Neuron (in vitro differentiated cells): ENCODE measurements around the gene SPX.

Source experiments
- H2AFZ ChIP-seq: one replicate; pipeline ENCODE4 v1.6.1; 2013; ENCODE audit warnings: low read depth, mild to moderate bottlenecking, inconsistent platforms, low read length, moderate library complexity
- H3K27me3 ChIP-seq: one replicate; pipeline ENCODE4 v1.6.1; 2013; ENCODE audit warnings: low read length; ENCODE audit not compliant: insufficient read depth
- H3K36me3 ChIP-seq: one replicate; pipeline ENCODE4 v1.6.1; 2013; ENCODE audit warnings: low read length; ENCODE audit not compliant: insufficient read depth
- H3K4me1 ChIP-seq: one replicate; pipeline ENCODE4 v1.6.1; 2013; ENCODE audit warnings: low read length; ENCODE audit not compliant: insufficient read depth
- H3K4me3 ChIP-seq: 2 replicates; pipeline ENCODE4 v1.5.1; 2013; ENCODE audit warnings: mild to moderate bottlenecking, low read length, moderate library complexity
- H3K9me3 ChIP-seq: one replicate; pipeline ENCODE4 v1.6.1; 2013; ENCODE audit warnings: low read length

The SPX gene

GRCh38 chr12:21526053-21526452 lies at the start of gene SPX:
SPX (plus strand) TSS chr12:21526296; CDS start chr12:21526473, 177 bp downstream.
- Histone ChIP-seq H3K4me1 (peaks cover 14% of the 10 kb centered on the region), H2AFZ (peak within 1 kb of the TSS; percentile 100), H3K4me3 (peak within 1 kb of the TSS; percentile 73), H3K36me3 (no peaks in the 10 kb centered on the region), H3K27me3 (peaks cover 8% of the 10 kb centered on the region), H3K9me3 (no peaks in the 10 kb centered on the region)

GRCh38 chr12:21476949-21477348 lies 49.1 kb upstream of the SPX start:
- no peaks in the 10 kb centered on the region for H3K27me3 ChIP-seq
- H3K4me1 ChIP-seq, result no peaks in the 10 kb centered on the region
- H3K9me3 ChIP-seq, result no peaks in the 10 kb centered on the region
- H3K36me3 ChIP-seq, result peaks cover 76% of the 10 kb centered on the region
- no peak overlapping the region for H3K4me3 ChIP-seq
- H2AFZ ChIP-seq, result no peak overlapping the region

GRCh38 chr12:21478756-21479455 lies 47.2 kb upstream of the SPX start:
- H3K36me3 ChIP-seq, result peaks cover 74% of the 10 kb centered on the region
- H2AFZ ChIP-seq, result no peak overlapping the region
- H3K4me1 ChIP-seq, result no peaks in the 10 kb centered on the region
- H3K9me3 ChIP-seq, result no peaks in the 10 kb centered on the region
- no peaks in the 10 kb centered on the region for H3K27me3 ChIP-seq
- H3K4me3 ChIP-seq, result no peak overlapping the region

- H3K36me3 ChIP-seq, result peaks cover 60% of the 10 kb centered on the region
- H3K9me3 ChIP-seq, result no peaks in the 10 kb centered on the region
- no peak overlapping the region for H2AFZ ChIP-seq
- H3K4me3 ChIP-seq, result no peak overlapping the region
- no peaks in the 10 kb centered on the region for H3K4me1 ChIP-seq
- H3K27me3 ChIP-seq, result no peaks in the 10 kb centered on the region
These were observed 42.6 kb upstream of the SPX start for GRCh38 chr12:21483531-21483930.

GRCh38 chr12:21485998-21486397 lies 40.1 kb upstream of the SPX start:
- H2AFZ ChIP-seq, result no peak overlapping the region
- H3K4me1 ChIP-seq, result no peaks in the 10 kb centered on the region
- no peaks in the 10 kb centered on the region for H3K27me3 ChIP-seq
- no peak overlapping the region for H3K4me3 ChIP-seq
- H3K36me3 ChIP-seq, result peaks cover 54% of the 10 kb centered on the region
- no peaks in the 10 kb centered on the region for H3K9me3 ChIP-seq

- H3K4me3 ChIP-seq, result peak overlapping the region; percentile 83
These were observed 26.3 kb upstream of the SPX start for GRCh38 chr12:21499765-21500164.

GRCh38 chr12:21500786-21501257 lies 25.3 kb upstream of the SPX start:
- Histone ChIP-seq H3K4me3 (peak overlapping the region; percentile 83), H3K9me3 (no peaks in the 10 kb centered on the region), H2AFZ (peak overlapping the region; percentile 78), H3K36me3 (peaks cover 30% of the 10 kb centered on the region), H3K4me1 (peaks cover 29% of the 10 kb centered on the region), H3K27me3 (no peaks in the 10 kb centered on the region)

More at GRCh38 chr12:21499765-21500164, 26.3 kb upstream of the SPX start:
- Histone ChIP-seq H2AFZ (no peak overlapping the region), H3K4me1 (peaks cover 29% of the 10 kb centered on the region), H3K9me3 (no peaks in the 10 kb centered on the region), H3K27me3 (no peaks in the 10 kb centered on the region), H3K36me3 (peaks cover 36% of the 10 kb centered on the region)

GRCh38 chr12:21501258-21502163 lies 24.6 kb upstream of the SPX start, which contains the start of the genes GOLT1B and RECQL:
GOLT1B (plus strand) TSS chr12:21501789; CDS start chr12:21501924, 135 bp downstream.
RECQL (minus strand) TSS chr12:21501635; CDS start chr12:21499570, 2,065 bp downstream.
- Histone ChIP-seq H3K36me3 (peaks cover 24% of the 10 kb centered on the region), H3K4me1 (peaks cover 29% of the 10 kb centered on the region), H3K4me3 (peak within 1 kb of the TSS; percentile 83)

GRCh38 chr12:21502164-21502496 lies 24.0 kb upstream of the SPX start:
- Histone ChIP-seq H2AFZ (peak overlapping the region; percentile 78), H3K4me3 (peak overlapping the region; percentile 83), H3K9me3 (no peaks in the 10 kb centered on the region), H3K36me3 (peaks cover 17% of the 10 kb centered on the region), H3K4me1 (peaks cover 29% of the 10 kb centered on the region), H3K27me3 (no peaks in the 10 kb centered on the region)

More at GRCh38 chr12:21501258-21502163, 24.6 kb upstream of the SPX start, which contains the start of the genes GOLT1B and RECQL:
- Histone ChIP-seq H3K27me3 (no peaks in the 10 kb centered on the region), H3K9me3 (no peaks in the 10 kb centered on the region), H2AFZ (peak within 1 kb of the TSS; percentile 78)

GRCh38 chr12:21502872-21503271 lies 23.2 kb upstream of the SPX start:
- H3K4me1 ChIP-seq, result peaks cover 29% of the 10 kb centered on the region
- peaks cover 12% of the 10 kb centered on the region for H3K36me3 ChIP-seq
- H2AFZ ChIP-seq, result no peak overlapping the region
- H3K9me3 ChIP-seq, result no peaks in the 10 kb centered on the region
- H3K27me3 ChIP-seq, result no peaks in the 10 kb centered on the region
- peak overlapping the region; percentile 83 for H3K4me3 ChIP-seq

GRCh38 chr12:21505888-21506287 lies 20.2 kb upstream of the SPX start:
- no peak overlapping the region for H2AFZ ChIP-seq
- H3K36me3 ChIP-seq, result peaks cover 21% of the 10 kb centered on the region
- H3K9me3 ChIP-seq, result no peaks in the 10 kb centered on the region
- no peak overlapping the region for H3K4me3 ChIP-seq
- no peaks in the 10 kb centered on the region for H3K27me3 ChIP-seq
- H3K4me1 ChIP-seq, result peaks cover 14% of the 10 kb centered on the region

- Histone ChIP-seq H3K36me3 (peaks cover 36% of the 10 kb centered on the region), H3K4me3 (no peak overlapping the region), H2AFZ (no peak overlapping the region), H3K27me3 (no peaks in the 10 kb centered on the region), H3K9me3 (no peaks in the 10 kb centered on the region), H3K4me1 (peaks cover 11% of the 10 kb centered on the region)
These were observed 18.2 kb upstream of the SPX start for GRCh38 chr12:21507849-21508248.

- H2AFZ ChIP-seq, result no peak overlapping the region
These were observed 16.3 kb upstream of the SPX start for GRCh38 chr12:21509768-21510167.

More at GRCh38 chr12:21509768-21510167, 16.3 kb upstream of the SPX start:
- H3K4me1 ChIP-seq, result no peaks in the 10 kb centered on the region
- H3K27me3 ChIP-seq, result no peaks in the 10 kb centered on the region
- no peak overlapping the region for H3K4me3 ChIP-seq
- H3K36me3 ChIP-seq, result peaks cover 54% of the 10 kb centered on the region
- no peaks in the 10 kb centered on the region for H3K9me3 ChIP-seq
